HG03103 (cell line): ENCODE data around the gene CYP26A1.
"Not testable (repeated sequence)": the region's sequence is repeated elsewhere in the genome, so short reads cannot be mapped to it uniquely, and the experiment has no call there.

Experiments used
- ATAC-seq: cut with Tn5 transposase; IDR thresholded peaks from one replicate; pipeline ENCODE4 v1.9.1; 2021; ENCODE audit warnings: low read depth; ENCODE audit not compliant: unreplicated experiment

CYP26A1 gene

GRCh38 chr10:93079663-93080349, 6.1 kb downstream of the CYP26A1 start:
- ATAC-seq, result no peak

- ATAC-seq, result no peak
Observed at GRCh38 chr10:93080350-93081046, 6.8 kb downstream of the CYP26A1 start.

- no peak for ATAC-seq
Observed at GRCh38 chr10:93081318-93081717, 7.6 kb downstream of the CYP26A1 start.

GRCh38 chr10:93081834-93082233, 8.1 kb downstream of the CYP26A1 start:
- no peak for ATAC-seq

GRCh38 chr10:93083743-93084539, 10.2 kb downstream of the CYP26A1 start:
- ATAC-seq, result no peak

- no peak for ATAC-seq
Observed at GRCh38 chr10:93085272-93085859, 11.7 kb downstream of the CYP26A1 start.

- ATAC-seq, result no peak
Observed at GRCh38 chr10:93086289-93086688, 12.6 kb downstream of the CYP26A1 start.

GRCh38 chr10:93087846-93088245, 14.2 kb downstream of the CYP26A1 start:
- ATAC-seq, result no peak

GRCh38 chr10:93088466-93088865, 14.8 kb downstream of the CYP26A1 start:
- ATAC-seq, result no peak

- ATAC-seq, result no peak
Observed at GRCh38 chr10:93090619-93091018, 16.9 kb downstream of the CYP26A1 start.

GRCh38 chr10:93091960-93092359, 18.3 kb downstream of the CYP26A1 start:
- ATAC-seq, result no peak

GRCh38 chr10:93095225-93095624, 21.5 kb downstream of the CYP26A1 start:
- ATAC-seq, result no peak

- ATAC-seq, result no peak
Observed at GRCh38 chr10:93096901-93097300, 23.2 kb downstream of the CYP26A1 start.

GRCh38 chr10:93097386-93097785, 23.7 kb downstream of the CYP26A1 start:
- no peak for ATAC-seq

- ATAC-seq, result no peak
Observed at GRCh38 chr10:93098816-93099215, 25.1 kb downstream of the CYP26A1 start.

- no peak for ATAC-seq
Observed at GRCh38 chr10:93099670-93100069, 26.0 kb downstream of the CYP26A1 start.

GRCh38 chr10:93101148-93101547, 27.5 kb downstream of the CYP26A1 start:
- not testable (repeated sequence) for ATAC-seq

- no peak for ATAC-seq
Observed at GRCh38 chr10:93103953-93104352, 30.3 kb downstream of the CYP26A1 start.

- ATAC-seq, result no peak
Observed at GRCh38 chr10:93106631-93107072, 33.0 kb downstream of the CYP26A1 start.

GRCh38 chr10:93110472-93111146, 36.9 kb downstream of the CYP26A1 start:
- ATAC-seq, result no peak
